OCI-LY1 (cell line): ENCODE results near the gene GNAI2.
"Not testable (repeated sequence)": the region's sequence is repeated elsewhere in the genome, so short reads cannot be mapped to it uniquely, and the experiment has no call there.

Experiments used
- H2AFZ ChIP-seq: fragments of 200-600 bp; sonication (generic), shearing (Covaris generic); 2 replicates; pipeline ENCODE4 v1.6.0; 2014; ENCODE audit warnings: antibody characterized with exemption, mild to moderate bottlenecking, low read length
- H3F3A ChIP-seq: fragments of 200-600 bp; sonication (generic), shearing (Covaris generic); 2 replicates; pipeline ENCODE4 v1.6.0; 2014; ENCODE audit warnings: mild to moderate bottlenecking, antibody characterized with exemption, low read length, moderate library complexity; ENCODE audit not compliant: insufficient read depth
- H3K27ac ChIP-seq: fragments of 200-600 bp; sonication (generic); 2 replicates; pipeline ENCODE4 v1.5.1; 2014; ENCODE audit warnings: low read length, mixed run types, mild to moderate bottlenecking, low read depth; ENCODE audit not compliant: poor library complexity, severe bottlenecking
- H3K27me3 ChIP-seq: fragments of 200-600 bp; sonication (generic); 2 replicates; pipeline ENCODE4 v1.6.0; 2014; ENCODE audit warnings: antibody characterized with exemption, mild to moderate bottlenecking, low read length, moderate library complexity; ENCODE audit not compliant: insufficient read depth
- H3K36me3 ChIP-seq: fragments of 200-600 bp; sonication (generic); 2 replicates; pipeline ENCODE4 v1.6.1; 2014; ENCODE audit warnings: mild to moderate bottlenecking, antibody characterized with exemption, low read length, moderate library complexity, mixed read lengths; ENCODE audit not compliant: insufficient read depth
- H3K4me1 ChIP-seq: fragments of 200-600 bp; sonication (generic); 2 replicates; pipeline ENCODE4 v1.5.1; 2014; ENCODE audit warnings: mild to moderate bottlenecking, low read length, moderate library complexity; ENCODE audit not compliant: insufficient read depth, severe bottlenecking
- H3K4me2 ChIP-seq: fragments of 200-600 bp; sonication (generic), shearing (Covaris generic); 2 replicates; pipeline ENCODE4 v1.6.1; 2014; ENCODE audit warnings: low read length
- H3K4me3 ChIP-seq: fragments of 200-600 bp; sonication (generic); 2 replicates; pipeline ENCODE4 v1.5.1; 2014; ENCODE audit warnings: low read length, low read depth, mild to moderate bottlenecking, mixed read lengths; ENCODE audit not compliant: poor library complexity, severe bottlenecking
- H3K79me2 ChIP-seq: fragments of 200-600 bp; shearing (Covaris generic); 2 replicates; pipeline ENCODE4 v1.6.1; 2016; ENCODE audit warnings: mixed run types, low read length, mixed read lengths; ENCODE audit not compliant: insufficient read depth
- H3K9ac ChIP-seq: fragments of 200-600 bp; sonication (generic), shearing (Covaris generic); 2 replicates; pipeline ENCODE4 v1.6.1; 2014; ENCODE audit warnings: mild to moderate bottlenecking, low read length, mixed read lengths
- H3K9me2 ChIP-seq: fragments of 200-600 bp; sonication (generic), shearing (Covaris generic); 2 replicates; pipeline ENCODE4 v1.6.1; 2014; ENCODE audit warnings: low read depth, mild to moderate bottlenecking, low read length, mixed read lengths
- H3K9me3 ChIP-seq: fragments of 200-600 bp; shearing (Covaris generic); 2 replicates; pipeline ENCODE4 v1.6.1; 2014; ENCODE audit warnings: low read length, mixed read lengths
- H4K20me1 ChIP-seq: fragments of 200-600 bp; sonication (generic), shearing (Covaris generic); 2 replicates; pipeline ENCODE4 v1.6.0; 2016; ENCODE audit warnings: mild to moderate bottlenecking, low read length; ENCODE audit not compliant: insufficient read depth
- CTCF ChIP-seq: fragments of 200-600 bp; sonication (generic), shearing (Covaris generic); IDR thresholded peaks from 2 replicates; pipeline ENCODE4 v1.5.1; 2017; ENCODE audit warnings: mild to moderate bottlenecking, antibody characterized with exemption, low read length, moderate library complexity, mixed read lengths
- EZH2 ChIP-seq: fragments of 200-600 bp; sonication (generic), shearing (Covaris generic); IDR thresholded peaks from 2 replicates; pipeline ENCODE4 v1.8.0; 2017; ENCODE audit warnings: borderline replicate concordance, mixed run types, mild to moderate bottlenecking, antibody characterized with exemption, low read length, moderate library complexity, mixed read lengths

GNAI2 gene

GRCh38 chr3:50278880-50279224 lies 42.8 kb downstream of the GNAI2 start, which contains the start of gene LSMEM2:
LSMEM2 (plus strand) TSS chr3:50279087; CDS start chr3:50279114, 27 bp downstream.
- Histone ChIP-seq H4K20me1 (no peaks in the 10 kb centered on the region), H3K9me2 (no peaks in the 10 kb centered on the region), H3F3A (no peaks in the 10 kb centered on the region), H3K27me3 (no peaks in the 10 kb centered on the region), H3K79me2 (no peaks in the 10 kb centered on the region), H3K9me3 (no peaks in the 10 kb centered on the region), H3K36me3 (no peaks in the 10 kb centered on the region), H3K27ac (no peak within 1 kb of the TSS), H3K4me2 (no peak within 1 kb of the TSS), H3K9ac (no peak within 1 kb of the TSS), H2AFZ (no peak within 1 kb of the TSS), H3K4me3 (no peak within 1 kb of the TSS), H3K4me1 (no peaks in the 10 kb centered on the region)
- no peak for TF ChIP-seq EZH2
- TF ChIP-seq CTCF = no peak

- no peaks in the 10 kb centered on the region for H4K20me1 ChIP-seq
- no peaks in the 10 kb centered on the region for H3K79me2 ChIP-seq
- H3K4me1 ChIP-seq = no peaks in the 10 kb centered on the region
- no peak overlapping the region for H3K9ac ChIP-seq
- no peaks in the 10 kb centered on the region for H3K27me3 ChIP-seq
- no peaks in the 10 kb centered on the region for H3K9me2 ChIP-seq
- H2AFZ ChIP-seq = no peak overlapping the region
- H3F3A ChIP-seq = no peaks in the 10 kb centered on the region
- TF ChIP-seq EZH2 (no peak), CTCF (no peak)
- no peak overlapping the region for H3K4me3 ChIP-seq
- H3K36me3 ChIP-seq = no peaks in the 10 kb centered on the region
- H3K27ac ChIP-seq = no peak overlapping the region
- no peak overlapping the region for H3K4me2 ChIP-seq
- no peaks in the 10 kb centered on the region for H3K9me3 ChIP-seq
These were observed 43.4 kb downstream of the GNAI2 start for GRCh38 chr3:50279255-50280016.

- H3F3A ChIP-seq, H3K9ac ChIP-seq, H3K4me2 ChIP-seq, H2AFZ ChIP-seq, H4K20me1 ChIP-seq, H3K27ac ChIP-seq, H3K9me3 ChIP-seq, H3K79me2 ChIP-seq, H3K4me1 ChIP-seq, H3K9me2 ChIP-seq, H3K27me3 ChIP-seq, H3K4me3 ChIP-seq: not testable (repeated sequence)
- peaks cover 33% of the 10 kb centered on the region for H3K36me3 ChIP-seq
These were observed 48.1 kb downstream of the GNAI2 start for GRCh38 chr3:50284121-50284520.
